BLaER1 treated with 17β-estradiol and CSF1 and Interleukin-3, amounts not matched to agents 10 nM and 100 nM (cell line): ENCODE measurements around the gene VAX1.
"Not testable (repeated sequence)": the region's sequence is repeated elsewhere in the genome, so short reads cannot be mapped to it uniquely, and the experiment has no call there.

ENCODE experiments used
- H3K27ac ChIP-seq, 11 experiments: shearing (Covaris generic); formaldehyde crosslinking; 2 replicates each; pipeline ENCODE4 v1.8.1; 2022
- H3K27me3 ChIP-seq, 11 experiments: shearing (Covaris generic); formaldehyde crosslinking; 2 replicates each; pipeline ENCODE4 v1.8.1; 2022
- H3K36me3 ChIP-seq, 11 experiments: shearing (Covaris generic); formaldehyde crosslinking; 2 replicates each; pipeline ENCODE4 v1.8.1; 2022
- H3K4me1 ChIP-seq, 10 experiments: shearing (Covaris generic); formaldehyde crosslinking; 2 replicates each; pipeline ENCODE4 v1.8.1; 2022
- H3K4me2 ChIP-seq, 11 experiments: shearing (Covaris generic); formaldehyde crosslinking; 2 replicates each; pipeline ENCODE4 v1.8.1; 2022
- H3K4me3 ChIP-seq, 10 experiments: shearing (Covaris generic); formaldehyde crosslinking; 2 replicates each; pipeline ENCODE4 v1.8.1; 2022
- H3K9ac ChIP-seq, 11 experiments: shearing (Covaris generic); formaldehyde crosslinking; 2 replicates each; pipeline ENCODE4 v1.8.1; 2022
- H3K9me3 ChIP-seq, 11 experiments: shearing (Covaris generic); formaldehyde crosslinking; replicated peaks in 1 of 11; 2 replicates each; pipeline ENCODE4 v1.8.1; 2022
- H4K20me1 ChIP-seq, 11 experiments: shearing (Covaris generic); formaldehyde crosslinking; 2 replicates each; pipeline ENCODE4 v1.8.1; 2022
- Cebpa-rat ChIP-seq, 11 experiments: shearing (Covaris generic); IDR thresholded peaks; 2 replicates each; pipeline ENCODE4 v1.8.1; 2022

VAX1 gene

DNA sequence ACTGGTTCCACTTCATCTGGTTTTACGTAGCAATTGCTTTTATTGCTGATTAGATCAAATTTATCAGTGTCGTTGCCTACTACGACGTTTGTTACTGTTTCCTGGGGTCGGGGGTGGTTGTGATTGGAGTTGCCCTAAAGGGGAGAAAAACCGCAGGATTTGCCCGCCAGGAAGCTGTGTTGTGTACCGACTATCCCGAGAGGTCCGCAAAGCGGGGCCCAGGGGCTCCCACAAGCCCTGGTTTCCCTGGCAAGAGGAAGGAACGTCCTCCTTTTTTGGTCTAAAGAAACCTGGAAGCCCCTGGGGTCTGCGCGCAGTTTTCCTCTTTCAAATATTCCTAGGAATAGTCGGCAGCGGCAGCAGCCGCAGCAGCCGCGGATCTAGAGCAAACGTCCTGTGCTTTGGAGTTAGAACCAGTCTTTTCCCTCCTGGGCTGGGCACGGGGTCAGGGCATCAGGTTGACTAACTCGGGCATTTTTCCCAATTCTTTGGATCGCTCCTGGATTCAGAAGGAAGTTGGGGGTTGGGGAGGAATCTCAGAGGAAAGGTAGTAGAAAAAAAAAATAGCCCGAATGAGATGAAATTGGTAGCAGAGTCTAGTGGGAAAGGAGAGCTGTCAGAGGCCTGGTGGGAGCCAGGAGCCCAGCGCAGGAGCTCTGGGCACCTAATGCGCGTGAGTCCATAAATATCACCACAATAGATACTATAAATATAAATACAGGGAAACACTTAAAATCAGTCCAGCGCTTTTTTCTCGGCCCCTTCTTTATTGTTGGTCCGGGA lies 4.6 kb downstream of the VAX1 start:
- no peak for TF ChIP-seq Cebpa-rat (IDR thresholded peaks at IDR 0.05)
- no peak overlapping the region for H3K27ac ChIP-seq
- peaks cover 0 to 7% (median 0%) of the 10 kb centered on the region in 11 experiments; a peak in 2 of 22 replicates for H3K36me3 ChIP-seq
- no peaks in the 10 kb centered on the region; a peak in 1 of 22 replicates for H4K20me1 ChIP-seq
- peak overlapping the region in 2 of 10 experiments; percentile 12 to 31; a peak in 3 of 20 replicates for H3K4me3 ChIP-seq
- H3K4me2 ChIP-seq, result no peak overlapping the region
- H3K9me3 ChIP-seq, result peaks cover 73 to 79% (median 77%) of the 10 kb centered on the region in 11 experiments
- no peaks in the 10 kb centered on the region; a peak in 1 of 20 replicates for H3K4me1 ChIP-seq
- no peak overlapping the region for H3K9ac ChIP-seq
- peaks cover 56 to 78% (median 68%) of the 10 kb centered on the region in 11 experiments for H3K27me3 ChIP-seq

- H3K4me1 ChIP-seq, result no peaks in the 10 kb centered on the region; a peak in 1 of 20 replicates
- peaks cover 66 to 72% (median 71%) of the 10 kb centered on the region in 11 experiments for H3K9me3 ChIP-seq
- no peak overlapping the region for H3K9ac ChIP-seq
- TF ChIP-seq Cebpa-rat (IDR thresholded peaks at IDR 0.05), result no peak
- peaks cover 56 to 73% (median 68%) of the 10 kb centered on the region in 11 experiments for H3K27me3 ChIP-seq
- no peak overlapping the region for H3K27ac ChIP-seq
- H4K20me1 ChIP-seq, result no peaks in the 10 kb centered on the region; a peak in 1 of 22 replicates
- peaks cover 0 to 7% (median 0%) of the 10 kb centered on the region in 11 experiments; a peak in 2 of 22 replicates for H3K36me3 ChIP-seq
- H3K4me3 ChIP-seq, result peak overlapping the region in 3 of 10 experiments; percentile 1 to 23 (median 16); a peak in 3 of 20 replicates
- H3K4me2 ChIP-seq, result no peak overlapping the region
Measured at GRCh38 chr10:117132751-117133231, 5.3 kb downstream of the VAX1 start.

- Histone ChIP-seq H3K27me3 (peaks cover 56 to 73% (median 68%) of the 10 kb centered on the region in 11 experiments), H3K36me3 (peaks cover 0 to 7% (median 0%) of the 10 kb centered on the region in 11 experiments; a peak in 1 of 22 replicates), H3K27ac (no peak overlapping the region), H3K9ac (no peak overlapping the region), H3K4me1 (no peaks in the 10 kb centered on the region; a peak in 1 of 20 replicates), H3K4me3 (no peak overlapping the region), H4K20me1 (no peaks in the 10 kb centered on the region; a peak in 1 of 22 replicates), H3K4me2 (no peak overlapping the region; a peak in 1 of 22 replicates), H3K9me3 (peaks cover 55 to 61% (median 59%) of the 10 kb centered on the region in 11 experiments)
- no peak for TF ChIP-seq Cebpa-rat (IDR thresholded peaks at IDR 0.05)
Measured at GRCh38 chr10:117131376-117132327, 6.4 kb downstream of the VAX1 start.

GRCh38 chr10:117130862-117131375 lies 7.2 kb downstream of the VAX1 start:
- Histone ChIP-seq H3K4me3 (no peak overlapping the region), H3K27ac (no peak overlapping the region), H3K27me3 (peaks cover 56 to 73% (median 64%) of the 10 kb centered on the region in 11 experiments)

GRCh38 chr10:117130346-117130745 lies 7.7 kb downstream of the VAX1 start:
- peaks cover 42 to 52% (median 46%) of the 10 kb centered on the region in 11 experiments for H3K9me3 ChIP-seq
- peaks cover 0 to 7% (median 0%) of the 10 kb centered on the region in 11 experiments; a peak in 1 of 22 replicates for H3K36me3 ChIP-seq
- no peaks in the 10 kb centered on the region; a peak in 1 of 22 replicates for H4K20me1 ChIP-seq
- H3K9ac ChIP-seq, result no peak overlapping the region
- H3K4me3 ChIP-seq, result no peak overlapping the region
- no peak overlapping the region for H3K27ac ChIP-seq
- TF ChIP-seq Cebpa-rat (IDR thresholded peaks at IDR 0.05), result no peak
- H3K27me3 ChIP-seq, result peaks cover 56 to 69% (median 62%) of the 10 kb centered on the region in 11 experiments
- no peak overlapping the region for H3K4me2 ChIP-seq
- no peaks in the 10 kb centered on the region; a peak in 1 of 20 replicates for H3K4me1 ChIP-seq

More at GRCh38 chr10:117130862-117131375, 7.2 kb downstream of the VAX1 start:
- TF ChIP-seq Cebpa-rat (IDR thresholded peaks at IDR 0.05), result no peak
- Histone ChIP-seq H4K20me1 (no peaks in the 10 kb centered on the region; a peak in 1 of 22 replicates), H3K9ac (no peak overlapping the region), H3K9me3 (peaks cover 48 to 56% (median 52%) of the 10 kb centered on the region in 11 experiments), H3K4me1 (no peaks in the 10 kb centered on the region; a peak in 1 of 20 replicates), H3K4me2 (no peak overlapping the region; a peak in 1 of 22 replicates), H3K36me3 (peaks cover 0 to 7% (median 0%) of the 10 kb centered on the region in 11 experiments; a peak in 1 of 22 replicates)

- not testable (repeated sequence) for H3K9ac ChIP-seq, H3K4me3 ChIP-seq, H3K4me1 ChIP-seq, H3K36me3 ChIP-seq, H3K27ac ChIP-seq, H4K20me1 ChIP-seq, H3K4me2 ChIP-seq
- H3K27me3 ChIP-seq, result peaks cover 19 to 32% (median 25%) of the 10 kb centered on the region in 11 experiments
- H3K9me3 ChIP-seq, result peaks cover 5 to 15% (median 9%) of the 10 kb centered on the region in 11 experiments; a peak in 21 of 22 replicates
Measured at GRCh38 chr10:117126645-117127044, 11.4 kb downstream of the VAX1 start.

DNA sequence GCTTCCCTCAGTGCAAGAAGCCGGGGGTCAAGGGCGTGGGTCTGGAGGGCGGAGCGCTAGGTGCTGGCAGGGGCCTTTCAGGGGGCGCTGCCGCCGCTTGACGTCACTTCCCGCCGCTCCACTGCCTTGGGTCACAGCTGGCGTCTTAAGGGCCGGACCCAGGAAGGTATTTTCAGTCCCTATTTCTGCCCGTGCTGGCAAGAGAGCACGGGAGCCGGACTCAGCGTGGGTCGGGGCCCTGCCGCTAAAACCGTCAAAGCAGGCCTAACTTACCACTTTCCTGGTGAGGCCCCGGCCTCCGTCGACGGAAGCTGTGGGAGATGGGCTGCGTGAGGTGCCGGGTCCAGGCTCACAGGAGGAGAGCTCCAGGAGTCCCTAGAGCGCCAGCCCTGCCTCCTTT lies 12.0 kb downstream of the VAX1 start:
- H4K20me1 ChIP-seq, result no peaks in the 10 kb centered on the region
- no peak for TF ChIP-seq Cebpa-rat (IDR thresholded peaks at IDR 0.05)
- H3K9me3 ChIP-seq, result peaks cover 0 to 9% (median 3%) of the 10 kb centered on the region in 11 experiments; a peak in 11 of 22 replicates
- peaks cover 13 to 26% (median 18%) of the 10 kb centered on the region in 11 experiments for H3K27me3 ChIP-seq
- H3K4me3 ChIP-seq, result no peak overlapping the region
- H3K36me3 ChIP-seq, result no peaks in the 10 kb centered on the region
- no peak overlapping the region for H3K9ac ChIP-seq
- no peaks in the 10 kb centered on the region for H3K4me1 ChIP-seq
- no peak overlapping the region for H3K4me2 ChIP-seq
- H3K27ac ChIP-seq, result no peak overlapping the region

- H3K4me3 ChIP-seq, result no peak overlapping the region
- H3K9me3 ChIP-seq, result no peaks in the 10 kb centered on the region
- H3K27me3 ChIP-seq, result no peaks in the 10 kb centered on the region
- no peak for TF ChIP-seq Cebpa-rat (IDR thresholded peaks at IDR 0.05)
- H3K4me1 ChIP-seq, result peaks cover 0 to 4% (median 0%) of the 10 kb centered on the region in 10 experiments; a peak in 3 of 20 replicates
- no peaks in the 10 kb centered on the region for H3K36me3 ChIP-seq
- no peak overlapping the region for H3K4me2 ChIP-seq
- no peak overlapping the region for H3K9ac ChIP-seq
- no peaks in the 10 kb centered on the region for H4K20me1 ChIP-seq
- no peak overlapping the region for H3K27ac ChIP-seq
Measured at GRCh38 chr10:117112220-117112619, 25.9 kb downstream of the VAX1 start.
